ENCODE data around the gene FILIP1L.

FILIP1L gene

DNA sequence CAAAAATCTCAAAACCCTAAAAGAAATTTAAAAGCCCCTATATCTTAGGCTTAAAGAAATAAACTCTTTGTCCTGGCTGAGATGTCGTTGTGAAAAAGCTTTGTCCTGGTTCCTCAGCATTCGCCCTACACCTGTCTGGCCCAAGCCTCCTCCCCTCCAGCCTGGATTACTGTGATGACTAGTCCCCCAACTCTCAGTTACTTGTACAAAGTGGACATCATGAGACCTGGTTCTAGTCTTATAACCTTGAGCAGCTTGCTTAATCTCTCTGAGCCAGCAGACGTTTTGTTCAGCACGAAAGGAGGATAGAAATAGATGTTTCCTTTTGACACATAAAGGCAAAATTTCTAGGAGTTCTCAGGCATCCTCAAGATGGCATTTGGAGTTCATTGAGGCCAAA, 51.6 kb downstream of the FILIP1L start:
- TF ChIP-seq SIN3A (IDR thresholded peaks at IDR 0.05; ENCODE audit: borderline replicate concordance, insufficient read depth, low read length): no peak
- no peak for TF ChIP-seq POLR2AphosphoS5 (IDR thresholded peaks at IDR 0.05; ENCODE audit: low read depth, low read length)
- no peak for TF ChIP-seq TAF1 (IDR thresholded peaks at IDR 0.05; ENCODE audit: borderline replicate concordance, insufficient read depth, low read length)
- no peak for TF ChIP-seq REST (IDR thresholded peaks at IDR 0.05; ENCODE audit: insufficient read depth in 1 of 2, low read depth in 2 of 2, low read length in 2 of 2)
- TF ChIP-seq FOXP2 (optimal IDR thresholded peaks at IDR 0.05; ENCODE audit: borderline replicate concordance, extremely low read depth, extremely low read length, insufficient read depth): no peak

DNA sequence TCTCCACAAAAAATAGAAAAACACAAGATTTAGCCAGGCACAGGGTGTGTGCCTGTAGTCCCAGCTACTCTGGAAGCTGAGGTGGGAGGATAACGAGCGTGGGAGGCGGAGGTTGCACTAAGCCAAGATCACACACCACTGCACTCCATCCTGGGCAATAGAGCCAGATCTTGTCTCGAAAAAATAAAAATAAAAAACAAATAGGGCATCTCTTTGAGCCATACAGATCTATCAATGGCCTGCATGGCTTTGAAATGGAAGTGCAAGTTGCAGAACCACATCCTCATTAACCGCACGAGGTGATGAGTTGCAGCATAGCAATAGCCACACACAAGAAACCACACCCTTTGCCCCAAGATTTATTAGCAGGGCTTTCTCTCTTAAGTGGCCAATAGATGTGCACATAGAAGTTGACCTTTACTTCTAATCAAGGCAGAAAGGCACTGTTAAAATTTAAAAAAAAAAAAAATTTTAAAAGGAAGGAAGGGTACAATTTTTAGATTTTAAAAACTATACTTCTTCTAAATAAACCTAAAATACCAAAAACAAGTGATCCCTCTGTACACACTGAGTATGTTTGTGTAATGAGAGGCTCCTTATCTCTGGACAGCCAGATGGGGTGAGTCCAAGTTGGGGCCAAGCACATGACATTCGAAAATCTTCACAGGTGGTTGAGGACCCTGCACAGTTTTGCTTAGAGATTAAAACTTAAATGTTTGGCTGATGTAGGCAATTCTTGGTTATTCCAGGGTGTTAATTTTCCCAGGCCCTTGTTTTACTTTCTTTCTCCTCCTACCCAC, 53.4 kb downstream of the FILIP1L start:
- TF ChIP-seq REST (IDR thresholded peaks at IDR 0.05; ENCODE audit: insufficient read depth in 1 of 2, low read depth in 2 of 2, low read length in 2 of 2) (no peak), FOXP2 (optimal IDR thresholded peaks at IDR 0.05; ENCODE audit: borderline replicate concordance, extremely low read depth, extremely low read length, insufficient read depth) (no peak), POLR2AphosphoS5 (IDR thresholded peaks at IDR 0.05; ENCODE audit: low read depth, low read length) (no peak), SIN3A (IDR thresholded peaks at IDR 0.05; ENCODE audit: borderline replicate concordance, insufficient read depth, low read length) (no peak), TAF1 (IDR thresholded peaks at IDR 0.05; ENCODE audit: borderline replicate concordance, insufficient read depth, low read length) (no peak)

DNA sequence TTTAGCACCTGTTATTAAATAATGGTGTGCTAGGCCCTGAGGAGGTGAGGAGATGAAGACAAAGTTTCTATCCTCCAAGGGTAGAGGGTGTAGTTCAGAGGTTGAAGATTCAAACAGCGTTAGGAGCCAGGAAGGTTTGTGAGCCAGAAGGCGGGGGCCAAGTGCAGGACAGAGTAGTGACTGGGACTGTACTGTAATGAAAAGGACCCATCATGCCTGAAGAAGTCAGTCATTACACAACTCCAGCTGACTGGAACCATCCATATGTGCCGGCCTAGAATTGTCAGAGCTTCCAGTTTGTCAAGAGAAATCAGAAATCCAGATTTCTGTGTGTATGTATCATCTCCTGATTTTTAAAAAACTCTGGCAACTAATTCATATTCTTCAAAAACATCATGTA, 54.8 kb downstream of the FILIP1L start:
- TF ChIP-seq REST (IDR thresholded peaks at IDR 0.05; ENCODE audit: insufficient read depth in 1 of 2, low read depth in 2 of 2, low read length in 2 of 2): no peak
- TF ChIP-seq POLR2AphosphoS5 (IDR thresholded peaks at IDR 0.05; ENCODE audit: low read depth, low read length): no peak
- no peak for TF ChIP-seq TAF1 (IDR thresholded peaks at IDR 0.05; ENCODE audit: borderline replicate concordance, insufficient read depth, low read length)
- TF ChIP-seq FOXP2 (optimal IDR thresholded peaks at IDR 0.05; ENCODE audit: borderline replicate concordance, extremely low read depth, extremely low read length, insufficient read depth): no peak

DNA sequence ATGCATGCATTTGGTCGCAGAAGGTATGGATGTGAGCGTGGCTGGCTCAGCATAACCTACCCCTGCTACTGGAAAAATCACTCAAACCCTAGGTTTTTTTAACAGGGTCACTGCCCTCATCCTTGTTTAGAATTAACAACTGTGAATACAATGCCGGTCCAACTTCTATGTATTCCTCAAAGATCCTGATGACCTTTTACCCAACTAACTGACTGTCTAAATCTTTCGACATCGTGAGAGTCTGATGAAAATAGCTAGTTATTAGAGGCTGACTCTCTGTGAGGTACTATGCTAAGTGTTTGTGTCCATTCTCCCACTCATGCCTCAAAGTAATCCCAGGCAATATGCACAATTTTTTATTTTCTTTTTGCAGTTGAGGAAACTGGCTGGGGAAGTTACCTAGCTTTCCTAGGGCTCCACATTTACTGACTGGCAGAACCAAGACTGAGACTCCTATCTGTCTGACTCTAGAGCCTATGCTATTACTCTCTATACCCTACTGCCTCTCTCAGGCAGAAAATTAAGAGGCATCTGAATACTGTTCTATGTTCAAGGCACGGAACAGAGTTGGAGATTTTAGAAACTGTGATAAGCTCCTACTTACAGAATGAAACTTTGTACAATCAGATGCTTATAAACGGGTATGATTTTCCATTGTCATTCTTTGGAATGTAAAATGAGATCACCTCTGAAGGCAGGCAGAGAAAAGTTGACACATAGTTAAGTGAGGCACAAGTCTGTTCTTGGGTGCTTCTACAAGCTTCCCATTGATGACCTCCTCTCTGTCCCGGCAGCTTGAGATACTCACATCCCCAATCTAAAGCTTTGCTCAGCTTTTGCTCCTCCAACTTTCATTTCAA, 56.4 kb downstream of the FILIP1L start:
- TF ChIP-seq TAF1 (IDR thresholded peaks at IDR 0.05; ENCODE audit: borderline replicate concordance, insufficient read depth, low read length) (no peak), POLR2AphosphoS5 (IDR thresholded peaks at IDR 0.05; ENCODE audit: low read depth, low read length) (no peak), FOXP2 (optimal IDR thresholded peaks at IDR 0.05; ENCODE audit: borderline replicate concordance, extremely low read depth, extremely low read length, insufficient read depth) (no peak), SIN3A (IDR thresholded peaks at IDR 0.05; ENCODE audit: borderline replicate concordance, insufficient read depth, low read length) (no peak)

DNA sequence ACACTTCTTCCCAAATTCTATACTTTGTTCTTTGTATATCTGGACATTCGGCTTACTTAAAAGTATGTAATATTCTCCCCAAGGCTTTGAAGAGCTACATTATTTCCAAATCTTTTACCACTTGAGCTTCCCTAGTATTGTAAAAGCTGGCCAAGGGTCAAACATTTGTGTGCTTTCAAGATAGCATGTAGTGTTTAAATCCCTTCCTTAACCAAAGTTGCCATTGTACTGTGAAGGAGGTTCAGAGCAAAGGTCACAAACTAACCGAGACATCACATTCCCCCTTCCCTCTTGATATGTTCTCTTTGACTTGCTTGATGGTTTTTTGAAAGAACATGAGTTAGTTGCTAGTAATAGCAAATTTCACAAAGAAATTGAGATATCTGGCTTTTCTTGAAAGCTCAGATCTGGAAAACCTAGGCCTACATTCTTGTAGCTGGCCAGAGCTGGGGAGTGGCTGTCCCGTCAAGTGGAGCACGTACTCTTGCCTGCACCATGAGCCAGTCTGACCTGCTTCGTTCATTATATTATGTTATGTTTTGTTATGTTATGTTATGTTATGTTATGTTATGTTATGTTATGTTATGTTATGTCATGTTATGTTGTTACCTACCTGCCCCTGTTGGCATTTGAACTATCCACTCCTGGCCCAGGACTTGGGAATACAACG, 60.2 kb downstream of the FILIP1L start:
- TF ChIP-seq SIN3A (IDR thresholded peaks at IDR 0.05; ENCODE audit: borderline replicate concordance, insufficient read depth, low read length) (no peak), POLR2AphosphoS5 (IDR thresholded peaks at IDR 0.05; ENCODE audit: low read depth, low read length) (no peak), FOXP2 (optimal IDR thresholded peaks at IDR 0.05; ENCODE audit: borderline replicate concordance, extremely low read depth, extremely low read length, insufficient read depth) (no peak), TAF1 (IDR thresholded peaks at IDR 0.05; ENCODE audit: borderline replicate concordance, insufficient read depth, low read length) (no peak), REST (IDR thresholded peaks at IDR 0.05; ENCODE audit: insufficient read depth in 1 of 2, low read depth in 2 of 2, low read length in 2 of 2) (no peak)
